IMR-90 (cell line): ENCODE data around the gene IFNLR1. TPM values are rescaled to one million over a fixed set of nuclear protein-coding genes. Genes with fewer than 3 reads are reported as not detected.

ENCODE experiments used
- ATAC-seq: fragments of 200-7000 bp; cut with Tn5 transposase; 2 replicates; pipeline ENCODE4 v1.9.1; 2020; ENCODE audit warnings: low read depth, mild to moderate bottlenecking, moderate library complexity
- BruUV-seq: library from RNA; stranded (reverse); fragments of 400-500 nt; replicated peaks from 2 replicates; lab custom pipeline; 2021; lab: Mats Ljungman, UMichigan
- CTCF ChIA-PET: fragments of 300-600 bp; formaldehyde crosslinking; extraction: SDS; loops from one replicate; lab custom pipeline; 2021; ENCODE audit warnings: antibody characterized with exemption; lab: Yijun Ruan, JAX
- POLR2A ChIA-PET: fragments of 300-600 bp; sonication (Branson Sonifier 250); formaldehyde crosslinking; loops from one replicate; lab custom pipeline; 2022; ENCODE audit warnings: antibody characterized with exemption; ENCODE audit not compliant: unreplicated experiment; lab: Charles Lee
- DNase-seq: peaks from one replicate; pipeline ENCODE4 v3.0.0; 2013
- H2AFZ ChIP-seq: replicated peaks from 2 replicates; pipeline ENCODE3; 2013; ENCODE audit warnings: low read length, mild to moderate bottlenecking; ENCODE audit not compliant: poor library complexity
- H2AK5ac ChIP-seq: 2 replicates; pipeline ENCODE4 v1.6.1; 2013; ENCODE audit warnings: low read depth, low read length, inconsistent platforms
- H2AK9ac ChIP-seq: replicated peaks from 2 replicates; pipeline ENCODE3; 2013; ENCODE audit warnings: mild to moderate bottlenecking, low read depth, low read length, moderate library complexity; ENCODE audit not compliant: poor library complexity
- H2BK120ac ChIP-seq: 2 replicates; pipeline ENCODE4 v1.6.1; 2013; ENCODE audit warnings: low read depth, low read length, inconsistent platforms
- H2BK15ac ChIP-seq: 3 replicates; pipeline ENCODE4 v1.6.1; 2013; ENCODE audit warnings: low read depth, low read length, inconsistent platforms
- H2BK20ac ChIP-seq: 2 replicates; pipeline ENCODE4 v1.6.1; 2013; ENCODE audit warnings: low read depth, mild to moderate bottlenecking, inconsistent platforms, low read length, moderate library complexity
- H2BK5ac ChIP-seq: 2 replicates; pipeline ENCODE4 v1.6.1; 2013; ENCODE audit warnings: mild to moderate bottlenecking, low read depth, low read length, inconsistent platforms; ENCODE audit not compliant: poor library complexity, severe bottlenecking
- H3K14ac ChIP-seq: replicated peaks from 2 replicates; pipeline ENCODE4 v1.6.1; 2013; ENCODE audit warnings: low read depth, low read length, inconsistent platforms
- H3K18ac ChIP-seq: 2 replicates; pipeline ENCODE4 v1.6.1; 2013; ENCODE audit warnings: low read depth, low read length, control low read depth
- H3K23ac ChIP-seq: 2 replicates; pipeline ENCODE4 v1.6.1; 2013; ENCODE audit warnings: low read depth, low read length, inconsistent platforms
- H3K27ac ChIP-seq: 2 replicates; pipeline ENCODE4 v1.5.1; 2013; ENCODE audit warnings: mild to moderate bottlenecking, control low read depth, low read length; ENCODE audit not compliant: insufficient read depth
- H3K27me3 ChIP-seq: 2 replicates; pipeline ENCODE4 v1.6.1; 2013; ENCODE audit warnings: low read length; ENCODE audit not compliant: control insufficient read depth, insufficient read depth
- H3K36me3 ChIP-seq: 2 replicates; pipeline ENCODE4 v1.6.1; 2013; ENCODE audit warnings: low read length, mixed read lengths; ENCODE audit not compliant: control insufficient read depth, insufficient read depth
- H3K4ac ChIP-seq: 2 replicates; pipeline ENCODE4 v1.6.1; 2013; ENCODE audit warnings: low read depth, low read length, inconsistent platforms
- H3K4me1 ChIP-seq: 2 replicates; pipeline ENCODE4 v1.6.1; 2013; ENCODE audit warnings: low read length, mixed read lengths; ENCODE audit not compliant: control insufficient read depth, insufficient read depth
- H3K4me2 ChIP-seq: 2 replicates; pipeline ENCODE4 v1.6.1; 2013; ENCODE audit warnings: low read depth, mild to moderate bottlenecking, control low read depth, low read length, moderate library complexity
- H3K4me3 ChIP-seq: 2 replicates; pipeline ENCODE4 v1.5.1; 2013; ENCODE audit warnings: low read depth, mild to moderate bottlenecking, control low read depth, low read length, moderate library complexity; ENCODE audit not compliant: insufficient read depth
- H3K56ac ChIP-seq: 2 replicates; pipeline ENCODE4 v1.6.1; 2013; ENCODE audit warnings: low read length, inconsistent platforms; ENCODE audit not compliant: insufficient read depth; ENCODE audit errors: extremely low read depth
- H3K79me1 ChIP-seq, 2 experiments: 2 replicates each; pipeline ENCODE4 v1.6.1; 2013; ENCODE audit warnings: low read length in 2 of 2, inconsistent platforms in 1 of 2, low read depth in 1 of 2
- H3K9ac ChIP-seq: 2 replicates; pipeline ENCODE4 v1.6.1; 2013; ENCODE audit warnings: low read depth, low read length, control low read depth
- H3K9me1 ChIP-seq: 2 replicates; pipeline ENCODE4 v1.6.1; 2013; ENCODE audit warnings: low read length, inconsistent platforms; ENCODE audit not compliant: insufficient read depth
- H3K9me3 ChIP-seq: 2 replicates; pipeline ENCODE4 v1.6.1; 2013; ENCODE audit warnings: low read length; ENCODE audit not compliant: control insufficient read depth, insufficient read depth
- H4K20me1 ChIP-seq: 2 replicates; pipeline ENCODE4 v1.6.1; 2013; ENCODE audit warnings: low read length, inconsistent platforms; ENCODE audit not compliant: insufficient read depth
- H4K5ac ChIP-seq: 2 replicates; pipeline ENCODE4 v1.6.1; 2013; ENCODE audit warnings: mild to moderate bottlenecking, low read depth, low read length, control low read depth
- H4K8ac ChIP-seq, 2 experiments: 2 replicates each; pipeline ENCODE4 v1.6.1; 2013; ENCODE audit warnings: low read depth in 2 of 2, low read length in 2 of 2, control low read depth in 1 of 2, inconsistent platforms in 1 of 2
- H4K91ac ChIP-seq: 2 replicates; pipeline ENCODE4 v1.6.1; 2013; ENCODE audit warnings: low read depth, low read length, inconsistent platforms; ENCODE audit not compliant: insufficient read depth
- CEBPB ChIP-seq: IDR thresholded peaks from 2 replicates; pipeline ENCODE4 v1.6.1; 2012; ENCODE audit warnings: low read depth, low read length, improper control_type of control experiment
- CHD1 ChIP-seq: IDR thresholded peaks from 2 replicates; pipeline ENCODE4 v1.6.1; 2012; ENCODE audit warnings: low read depth, low read length, improper control_type of control experiment
- CTCF ChIP-seq: conservative IDR thresholded peaks from 2 replicates; pipeline ENCODE4 v1.5.1; 2012; ENCODE audit warnings: mild to moderate bottlenecking, low read depth, low read length, improper control_type of control experiment
- ELK1 ChIP-seq: fragments of 150-350 bp; IDR thresholded peaks from 2 replicates; pipeline ENCODE4 v1.6.1; 2016; ENCODE audit warnings: low read depth, mild to moderate bottlenecking, low read length, moderate library complexity, borderline replicate concordance
- MAFK ChIP-seq: IDR thresholded peaks from 2 replicates; pipeline ENCODE4 v1.6.1; 2012; ENCODE audit warnings: low read depth, low read length, improper control_type of control experiment
- MAZ ChIP-seq: IDR thresholded peaks from 2 replicates; pipeline ENCODE4 v1.6.1; 2012; ENCODE audit warnings: low read depth, mild to moderate bottlenecking, low read length, improper control_type of control experiment, moderate library complexity, borderline replicate concordance
- MXI1 ChIP-seq: IDR thresholded peaks from 2 replicates; pipeline ENCODE4 v1.6.1; 2012; ENCODE audit warnings: low read depth, mild to moderate bottlenecking, low read length, moderate library complexity, borderline replicate concordance
- NFE2L2 ChIP-seq: fragments of 150-350 bp; IDR thresholded peaks from 2 replicates; pipeline ENCODE4 v1.6.1; 2016; ENCODE audit warnings: low read depth, mild to moderate bottlenecking, low read length
- RCOR1 ChIP-seq: IDR thresholded peaks from 2 replicates; pipeline ENCODE4 v1.6.1; 2012; ENCODE audit warnings: mild to moderate bottlenecking, low read length, improper control_type of control experiment; ENCODE audit not compliant: insufficient replicate concordance
- RFX5 ChIP-seq: IDR thresholded peaks from 2 replicates; pipeline ENCODE4 v1.8.0; 2012; ENCODE audit warnings: low read depth, mild to moderate bottlenecking, low read length, moderate library complexity
- SMC3 ChIP-seq: fragments of 150-350 bp; IDR thresholded peaks from 2 replicates; pipeline ENCODE4 v1.6.1; 2016; ENCODE audit warnings: low read depth, mild to moderate bottlenecking, antibody characterized with exemption, low read length, moderate library complexity
- WGBS, 2 experiments: methylation state at CpG; one replicate each; pipeline versions ENCODE4 v1.1.5 to v1.1.7; 2013; ENCODE audit warnings: missing lambda C conversion rate in 2 of 2; ENCODE audit not compliant: insufficient read length in 1 of 2; ENCODE audit errors: extremely low coverage in 2 of 2; 5-methylcytosine and 5-hydroxymethylcytosine counted together
- dilution Hi-C: fragments of 300-500 bp; cut with HindIII; formaldehyde crosslinking; loops from one replicate; pipeline ENCODE4 v1.14.3; 2018; ENCODE audit warnings: low sequenced_read_pairs; ENCODE audit not compliant: unreplicated experiment
- in situ Hi-C: fragments of 300-500 bp; cut with MboI; formaldehyde crosslinking; loops from 3 replicates; pipeline ENCODE4 v1.14.3; 2019; ENCODE audit warnings: low sequenced_read_pairs, inconsistent platforms, mixed read lengths
- intact Hi-C: fragments of 100-400 bp; cut with micrococcal nuclease; formaldehyde crosslinking; loops from 2 replicates; pipeline ENCODE4 v1.10.0; 2022
- polyA plus RNA-seq, 3 experiments: library from polyadenylated mRNA; depleted of rRNA; stranded (reverse); fragments of >200 nt; gene quantifications; 2 replicates each; pipeline ENCODE4 v1.2.3, GENCODE V29; 2012; ENCODE audit warnings: low replicate concordance in 1 of 3
- total RNA-seq: library from RNA; depleted of rRNA; stranded (reverse); fragments of >200 nt; gene quantifications from 2 replicates; pipeline ENCODE4 v1.2.3, GENCODE V29; 2012

Gene IFNLR1
- total and polyA plus RNA-seq, 2 of the 4 experiments (the other 2 are of a cell fraction): not detected

- H3K9me1 ChIP-seq: no peaks in the 10 kb centered on the region; the same call in 1 of the 2 replicates
- ATAC-seq (no peak), DNase-seq (no peak)
- no peaks in the 10 kb centered on the region; the same call in 1 of the 2 replicates for H3K9me3 ChIP-seq
- H2AK5ac ChIP-seq: no peak overlapping the region
- no peak overlapping the region for H4K91ac ChIP-seq
- no peak overlapping the region for H4K5ac ChIP-seq
- POLR2A ChIA-PET: no interaction called here
- no peaks in the 10 kb centered on the region for H3K79me1 ChIP-seq
- no peak overlapping the region for H3K4me3 ChIP-seq
- BruUV-seq: no TSS peak
- H3K4me1 ChIP-seq: no peaks in the 10 kb centered on the region
- no peak for TF ChIP-seq CHD1
- TF ChIP-seq RCOR1: no peak
- TF ChIP-seq NFE2L2: no peak
- no peak for TF ChIP-seq SMC3
- no peak for TF ChIP-seq MAZ
- no peak for TF ChIP-seq MXI1
- no peak for TF ChIP-seq MAFK
- TF ChIP-seq RFX5: no peak
- no peak for TF ChIP-seq CTCF
- TF ChIP-seq CEBPB: no peak
- TF ChIP-seq ELK1: no peak
- H2BK20ac ChIP-seq: no peak overlapping the region
- no peaks in the 10 kb centered on the region for H3K36me3 ChIP-seq
- H3K27ac ChIP-seq: no peak overlapping the region
- in situ Hi-C loops (no loop called here), intact Hi-C loops (no loop called here), dilution Hi-C loops (no loop called here)
- no peak overlapping the region for H3K23ac ChIP-seq
- H3K18ac ChIP-seq: no peak overlapping the region
- H2BK5ac ChIP-seq: no peak overlapping the region
- no peak overlapping the region for H3K4me2 ChIP-seq
- no peak overlapping the region for H3K4ac ChIP-seq
- H2BK15ac ChIP-seq: no peak overlapping the region
- no peak overlapping the region for H4K8ac ChIP-seq
- WGBS, 2 experiments: 69% methylated on average over 2 of the region's 6 CpGs; no CpG with 5 or more reads in 1 of the 2 experiments
- H3K27me3 ChIP-seq: peaks cover 47% of the 10 kb centered on the region
- no peak overlapping the region for H3K56ac ChIP-seq
- H2AFZ ChIP-seq: no peak overlapping the region
- no peak overlapping the region for H2BK120ac ChIP-seq
- CTCF ChIA-PET: no interaction called here
- H3K14ac ChIP-seq: no peak overlapping the region
- H2AK9ac ChIP-seq: no peak overlapping the region
- H3K9ac ChIP-seq: no peak overlapping the region
- H4K20me1 ChIP-seq: no peaks in the 10 kb centered on the region
Observed at GRCh38 chr1:24182061-24182460, 5.0 kb downstream of the IFNLR1 start.
